Measurements from ENCODE around the gene SORBS2.

SORBS2 gene

GRCh38 chr4:185840201-185840600 lies 28.2 kb upstream of the SORBS2 start:
- H3K4me3 Mint-ChIP-seq = no peak overlapping the region
- peaks cover 9% of the 10 kb centered on the region for H3K4me1 Mint-ChIP-seq
- no peak overlapping the region for H3K27ac Mint-ChIP-seq
- H3K27me3 Mint-ChIP-seq (ENCODE audit: low read depth) = peaks cover 5% of the 10 kb centered on the region
- peaks cover 8% of the 10 kb centered on the region for H3K9me3 Mint-ChIP-seq
- no peak for TF ChIP-seq CTCF (IDR thresholded peaks at IDR 0.05; ENCODE audit: unreplicated experiment in 3 of 3)
- no peaks in the 10 kb centered on the region for H3K36me3 Mint-ChIP-seq (ENCODE audit: low read depth)

- peaks cover 9% of the 10 kb centered on the region for H3K4me1 Mint-ChIP-seq
- H3K4me3 Mint-ChIP-seq = no peak overlapping the region
- H3K27ac Mint-ChIP-seq = no peak overlapping the region
- H3K9me3 Mint-ChIP-seq = peaks cover 7% of the 10 kb centered on the region
- no peak for TF ChIP-seq CTCF (IDR thresholded peaks at IDR 0.05; ENCODE audit: unreplicated experiment in 3 of 3)
- peaks cover 5% of the 10 kb centered on the region for H3K27me3 Mint-ChIP-seq (ENCODE audit: low read depth)
- H3K36me3 Mint-ChIP-seq (ENCODE audit: low read depth) = no peaks in the 10 kb centered on the region
Measured at GRCh38 chr4:185839770-185840169, 27.8 kb upstream of the SORBS2 start.

- TF ChIP-seq CTCF (IDR thresholded peaks at IDR 0.05; ENCODE audit: unreplicated experiment in 3 of 3) = no peak
- H3K27me3 Mint-ChIP-seq (ENCODE audit: low read depth) = peaks cover 4% of the 10 kb centered on the region
- H3K4me3 Mint-ChIP-seq = no peak overlapping the region
- H3K4me1 Mint-ChIP-seq = peaks cover 9% of the 10 kb centered on the region
- H3K27ac Mint-ChIP-seq = no peak overlapping the region
- no peaks in the 10 kb centered on the region for H3K36me3 Mint-ChIP-seq (ENCODE audit: low read depth)
- peaks cover 4% of the 10 kb centered on the region for H3K9me3 Mint-ChIP-seq
Measured at GRCh38 chr4:185839194-185839712, 27.3 kb upstream of the SORBS2 start.

GRCh38 chr4:185838514-185839193 lies 26.7 kb upstream of the SORBS2 start:
- Mint-ChIP-seq H3K27me3 (ENCODE audit: low read depth) (no peaks in the 10 kb centered on the region), H3K4me3 (no peak overlapping the region), H3K36me3 (ENCODE audit: low read depth) (no peaks in the 10 kb centered on the region), H3K9me3 (no peaks in the 10 kb centered on the region), H3K27ac (no peak overlapping the region), H3K4me1 (peaks cover 9% of the 10 kb centered on the region)
- no peak for TF ChIP-seq CTCF (IDR thresholded peaks at IDR 0.05; ENCODE audit: unreplicated experiment in 3 of 3)

- Mint-ChIP-seq H3K4me1 (peaks cover 9% of the 10 kb centered on the region), H3K27me3 (ENCODE audit: low read depth) (no peaks in the 10 kb centered on the region), H3K4me3 (no peak overlapping the region), H3K27ac (no peak overlapping the region), H3K9me3 (no peaks in the 10 kb centered on the region), H3K36me3 (ENCODE audit: low read depth) (no peaks in the 10 kb centered on the region)
- TF ChIP-seq CTCF (IDR thresholded peaks at IDR 0.05; ENCODE audit: unreplicated experiment in 3 of 3) = no peak
Measured at GRCh38 chr4:185838104-185838452, 26.1 kb upstream of the SORBS2 start.

Measured in nephron (organoid).